ENCODE measurements around the gene CCDC30.
"Not testable (repeated sequence)": the region's sequence is repeated elsewhere in the genome, so short reads cannot be mapped to it uniquely, and the experiment has no call there.

The CCDC30 gene

DNA sequence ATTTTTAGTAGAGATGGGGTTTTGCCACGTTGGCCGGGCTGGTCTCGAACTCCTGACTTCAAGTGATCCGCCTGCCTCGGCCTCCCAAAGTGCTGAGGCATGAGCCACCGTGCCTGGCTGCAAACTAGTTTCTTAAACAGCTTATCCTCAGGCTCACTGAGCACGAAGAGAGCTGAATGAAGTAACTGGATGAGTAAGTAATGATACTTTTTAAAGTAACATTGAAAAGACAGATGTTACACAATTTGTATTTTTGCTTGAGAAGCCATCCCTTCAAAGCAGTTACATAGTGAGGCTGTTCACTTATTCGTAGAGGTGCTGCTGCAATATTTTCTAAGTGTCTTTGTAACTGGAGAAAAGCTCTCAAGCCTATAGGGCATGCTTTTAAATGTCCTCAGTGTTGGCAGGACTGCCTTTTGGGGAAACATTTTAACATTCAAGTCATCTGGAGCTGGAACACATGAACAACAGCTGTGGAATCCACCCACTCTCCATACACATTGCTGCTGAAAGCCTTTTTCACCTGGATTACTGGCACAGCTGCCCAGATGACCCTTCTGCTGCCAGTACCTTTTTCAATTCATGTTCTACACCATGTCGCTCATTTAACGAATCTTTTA lies 216.4 kb downstream of the CCDC30 start:
- H4K20me1 ChIP-seq (ENCODE audit: insufficient read depth, low read length) = peaks cover 15% of the 10 kb centered on the region
- no peak overlapping the region for H2AFZ ChIP-seq (ENCODE audit: low read depth, low read length)
- no peak overlapping the region for H3K4me2 ChIP-seq (ENCODE audit: low read length)
- no peaks in the 10 kb centered on the region for H3K27me3 ChIP-seq (ENCODE audit: low read depth, low read length)
- H3K9me3 ChIP-seq (ENCODE audit: insufficient read depth, low read length) = no peaks in the 10 kb centered on the region
- no peak overlapping the region for H3K9ac ChIP-seq (ENCODE audit: low read length)
- no peak overlapping the region for H3K27ac ChIP-seq (ENCODE audit: low read length)
- no peak overlapping the region for H3K4me3 ChIP-seq (ENCODE audit: low read length)
- no peak for TF ChIP-seq EZH2phosphoT487 (IDR thresholded peaks at IDR 0.05; ENCODE audit: low read depth)
- no peak for TF ChIP-seq CTCF (IDR thresholded peaks at IDR 0.05; ENCODE audit: low read depth, low read length)
- peaks cover 24% of the 10 kb centered on the region for H3K36me3 ChIP-seq (replicated peaks; ENCODE audit: low read depth, low read length)
- peaks cover 14% of the 10 kb centered on the region for H3K4me1 ChIP-seq (ENCODE audit: low read length)
- H3K79me2 ChIP-seq (ENCODE audit: low read length) = peaks cover 44% of the 10 kb centered on the region

- Histone ChIP-seq H3K27ac (ENCODE audit: low read length) (no peak overlapping the region), H3K4me1 (ENCODE audit: low read length) (peaks cover 20% of the 10 kb centered on the region), H4K20me1 (ENCODE audit: insufficient read depth, low read length) (peaks cover 21% of the 10 kb centered on the region), H3K9ac (ENCODE audit: low read length) (no peak overlapping the region), H3K27me3 (ENCODE audit: low read depth, low read length) (no peaks in the 10 kb centered on the region), H3K79me2 (ENCODE audit: low read length) (peaks cover 49% of the 10 kb centered on the region), H3K36me3 (replicated peaks; ENCODE audit: low read depth, low read length) (peaks cover 26% of the 10 kb centered on the region), H3K4me2 (ENCODE audit: low read length) (peak overlapping the region; percentile 92), H2AFZ (ENCODE audit: low read depth, low read length) (no peak overlapping the region), H3K4me3 (ENCODE audit: low read length) (no peak overlapping the region), H3K9me3 (ENCODE audit: insufficient read depth, low read length) (no peaks in the 10 kb centered on the region)
- TF ChIP-seq EZH2phosphoT487 (IDR thresholded peaks at IDR 0.05; ENCODE audit: low read depth) (no peak), CTCF (IDR thresholded peaks at IDR 0.05; ENCODE audit: low read depth, low read length) (no peak)
Measured at GRCh38 chr1:42680055-42680454, 217.0 kb downstream of the CCDC30 start.

DNA sequence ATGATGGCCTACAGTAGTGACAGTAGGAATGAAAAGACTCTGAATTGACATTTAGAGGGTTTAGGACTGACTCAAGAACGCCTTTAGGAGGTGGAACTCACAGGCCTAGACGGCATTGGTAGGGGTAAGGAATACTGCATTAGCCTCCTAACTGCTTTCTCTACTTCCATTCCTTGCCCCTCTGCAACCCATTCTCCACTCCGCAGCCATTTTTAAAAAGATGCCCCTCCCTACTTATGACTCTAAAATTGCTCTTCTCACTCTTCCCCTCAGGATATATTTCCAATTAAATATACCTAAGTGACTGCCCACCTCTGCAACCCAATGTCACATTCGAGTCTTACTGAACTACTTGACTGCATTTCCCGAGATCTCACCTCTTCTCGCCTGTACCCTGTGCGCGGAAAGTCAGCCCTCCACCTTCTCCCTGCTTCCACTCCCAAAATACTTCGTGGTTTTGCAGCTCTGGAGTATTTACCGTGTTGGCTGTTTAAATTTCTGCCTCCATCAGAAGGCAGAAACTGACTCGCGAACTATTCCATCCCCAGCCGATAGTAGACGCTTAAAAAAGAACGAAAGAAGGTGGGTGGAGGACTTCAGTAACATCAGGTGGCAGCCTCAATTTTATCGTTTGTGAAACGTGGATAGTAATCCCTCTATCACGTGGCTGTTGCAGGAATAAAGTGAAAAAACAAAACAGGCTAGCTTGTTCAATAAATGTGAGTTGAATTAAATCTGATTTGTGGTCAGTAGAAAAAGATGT lies 218.0 kb downstream of the CCDC30 start:
- peak overlapping the region; percentile 92 for H3K4me2 ChIP-seq (ENCODE audit: low read length)
- peaks cover 60% of the 10 kb centered on the region for H3K79me2 ChIP-seq (ENCODE audit: low read length)
- peaks cover 30% of the 10 kb centered on the region for H3K4me1 ChIP-seq (ENCODE audit: low read length)
- H3K9ac ChIP-seq (ENCODE audit: low read length) = peak overlapping the region; percentile 97
- no peaks in the 10 kb centered on the region for H3K9me3 ChIP-seq (ENCODE audit: insufficient read depth, low read length)
- no peak for TF ChIP-seq CTCF (IDR thresholded peaks at IDR 0.05; ENCODE audit: low read depth, low read length)
- TF ChIP-seq EZH2phosphoT487 (IDR thresholded peaks at IDR 0.05; ENCODE audit: low read depth) = no peak
- peaks cover 31% of the 10 kb centered on the region for H4K20me1 ChIP-seq (ENCODE audit: insufficient read depth, low read length)
- no peak overlapping the region for H2AFZ ChIP-seq (ENCODE audit: low read depth, low read length)
- H3K36me3 ChIP-seq (replicated peaks; ENCODE audit: low read depth, low read length) = peaks cover 24% of the 10 kb centered on the region
- H3K27me3 ChIP-seq (ENCODE audit: low read depth, low read length) = no peaks in the 10 kb centered on the region
- peak overlapping the region; percentile 69 for H3K27ac ChIP-seq (ENCODE audit: low read length)
- H3K4me3 ChIP-seq (ENCODE audit: low read length) = peak overlapping the region; percentile 94

- peak within 1 kb of the TSS; percentile 62; the same call in 1 of the 2 replicates for H2AFZ ChIP-seq (ENCODE audit: low read depth, low read length)
- H3K4me2 ChIP-seq (ENCODE audit: low read length) = peak within 1 kb of the TSS; percentile 94
- H3K9ac ChIP-seq (ENCODE audit: low read length) = peak within 1 kb of the TSS; percentile 97
- H4K20me1 ChIP-seq (ENCODE audit: insufficient read depth, low read length) = peaks cover 39% of the 10 kb centered on the region
- H3K27me3 ChIP-seq (ENCODE audit: low read depth, low read length) = no peaks in the 10 kb centered on the region
- H3K4me3 ChIP-seq (ENCODE audit: low read length) = peak within 1 kb of the TSS; percentile 94
- peaks cover 38% of the 10 kb centered on the region for H3K4me1 ChIP-seq (ENCODE audit: low read length)
- peaks cover 68% of the 10 kb centered on the region for H3K79me2 ChIP-seq (ENCODE audit: low read length)
- H3K9me3 ChIP-seq (ENCODE audit: insufficient read depth, low read length) = no peaks in the 10 kb centered on the region
- peak within 1 kb of the TSS; percentile 69 for H3K27ac ChIP-seq (ENCODE audit: low read length)
- TF ChIP-seq EZH2phosphoT487 (IDR thresholded peaks at IDR 0.05; ENCODE audit: low read depth) (no peak), CTCF (IDR thresholded peaks at IDR 0.05; ENCODE audit: low read depth, low read length) (no peak)
- peaks cover 31% of the 10 kb centered on the region for H3K36me3 ChIP-seq (replicated peaks; ENCODE audit: low read depth, low read length)
Measured at GRCh38 chr1:42681741-42682483, 218.8 kb downstream of the CCDC30 start, which contains the start of gene YBX1. Gene YBX1, plus strand, starts transcription at chr1:42682418. Its CDS starts 148 bp downstream, at chr1:42682566.

DNA sequence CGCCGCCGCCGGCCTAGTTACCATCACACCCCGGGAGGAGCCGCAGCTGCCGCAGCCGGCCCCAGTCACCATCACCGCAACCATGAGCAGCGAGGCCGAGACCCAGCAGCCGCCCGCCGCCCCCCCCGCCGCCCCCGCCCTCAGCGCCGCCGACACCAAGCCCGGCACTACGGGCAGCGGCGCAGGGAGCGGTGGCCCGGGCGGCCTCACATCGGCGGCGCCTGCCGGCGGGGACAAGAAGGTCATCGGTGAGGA lies 219.3 kb downstream of the CCDC30 start:
- H3K4me3 ChIP-seq (ENCODE audit: low read length) = peak overlapping the region; percentile 94
- not testable (repeated sequence) for H3K27me3 ChIP-seq (ENCODE audit: low read depth, low read length); H3K9me3 ChIP-seq (ENCODE audit: insufficient read depth, low read length); H2AFZ ChIP-seq (ENCODE audit: low read depth, low read length); H3K4me2 ChIP-seq (ENCODE audit: low read length)
- peaks cover 73% of the 10 kb centered on the region for H3K79me2 ChIP-seq (ENCODE audit: low read length)
- peak overlapping the region; percentile 76 for H3K9ac ChIP-seq (ENCODE audit: low read length)
- peak overlapping the region; percentile 54 for H3K27ac ChIP-seq (ENCODE audit: low read length)
- peaks cover 32% of the 10 kb centered on the region for H3K36me3 ChIP-seq (replicated peaks; ENCODE audit: low read depth, low read length)
- peaks cover 39% of the 10 kb centered on the region for H3K4me1 ChIP-seq (ENCODE audit: low read length)
- H4K20me1 ChIP-seq (ENCODE audit: insufficient read depth, low read length) = peaks cover 44% of the 10 kb centered on the region
